K562 (cell line): Measurements from ENCODE around the gene FGF2. TPM values are rescaled to one million over a fixed set of nuclear protein-coding genes. Genes with fewer than 3 reads are reported as not detected.

Experiments used
- ATAC-seq: fragments of 200-7000 bp; cut with Tn5 transposase; 3 replicates; pipeline ENCODE4 v1.9.1; 2020; ENCODE audit warnings: moderate library complexity
- BruUV-seq: library from RNA; stranded (reverse); fragments of 400-500 nt; replicated peaks from 2 replicates; lab custom pipeline; 2021; lab: Mats Ljungman, UMichigan
- CTCF ChIA-PET: fragments of 300-600 bp; formaldehyde crosslinking; extraction: SDS; loops from one replicate; lab custom pipeline; 2021; ENCODE audit warnings: low intra/inter-chr PET ratio; lab: Yijun Ruan, JAX
- POLR2A ChIA-PET: fragments of 300-600, 350-650 bp; sonication (Branson Sonifier 250); formaldehyde crosslinking; extraction: SDS; loops from one replicate; lab custom pipeline; 2021; ENCODE audit warnings: antibody characterized with exemption, inconsistent platforms; lab: Yijun Ruan, JAX
- DNase-seq, 4 experiments: peaks; one replicate each; pipeline versions ENCODE4 v3.0.0 to v3.0.0-alpha.2; 2011 to 2018; ENCODE audit warnings: low spot score in 3 of 4, mixed read lengths in 3 of 4; ENCODE audit errors: extremely low read depth in 1 of 4
- FAIRE-seq: peaks from 2 replicates; lab custom pipeline; 2011; peaks lifted over from hg19 to GRCh38; lab: Jason Lieb, UNC
- H2AFZ ChIP-seq: 2 replicates; pipeline ENCODE4 v1.6.0; 2011; ENCODE audit warnings: low read depth, low read length, control low read depth, inconsistent platforms
- H3K27ac ChIP-seq: fragments of 200-600 bp; 3 replicates; pipeline ENCODE4 v1.8.0; 2011; ENCODE audit warnings: low read depth, mild to moderate bottlenecking, control low read depth, inconsistent platforms, low read length, moderate library complexity, mixed read lengths; ENCODE audit errors: extremely low read depth
- H3K27me3 ChIP-seq, 2 experiments: fragments of 300-600 bp in 1 of 2; 2 replicates in 1 of 2; 3 replicates in 1 of 2; pipeline versions ENCODE4 v1.6.0 to v1.8.0; 2011; ENCODE audit warnings: inconsistent platforms in 2 of 2, low read length in 2 of 2, mild to moderate bottlenecking in 1 of 2, mixed read lengths in 1 of 2, moderate library complexity in 1 of 2; ENCODE audit not compliant: control insufficient read depth in 2 of 2, insufficient read depth in 2 of 2
- H3K36me3 ChIP-seq: fragments of 300-600 bp; 3 replicates; pipeline ENCODE4 v1.8.0; 2011; ENCODE audit warnings: mild to moderate bottlenecking, low read length, inconsistent platforms; ENCODE audit not compliant: control insufficient read depth, insufficient read depth
- H3K4me1 ChIP-seq, 2 experiments: fragments of 200-600 bp in 1 of 2; replicated peaks in 1 of 2; 2 replicates in 1 of 2; 3 replicates in 1 of 2; pipeline versions ENCODE4 v1.5.1 to v1.8.0; 2011; ENCODE audit warnings: inconsistent platforms in 2 of 2, low read length in 2 of 2, mild to moderate bottlenecking in 1 of 2, mixed read lengths in 1 of 2, moderate library complexity in 1 of 2; ENCODE audit not compliant: control insufficient read depth in 2 of 2, insufficient read depth in 2 of 2
- H3K4me2 ChIP-seq: 2 replicates; pipeline ENCODE4 v1.6.1; 2011; ENCODE audit warnings: low read length, control low read depth, inconsistent platforms, mixed read lengths; ENCODE audit not compliant: insufficient read depth
- H3K4me3 ChIP-seq: fragments of 200-600 bp; sonication (generic), shearing (Covaris generic); 2 replicates; pipeline ENCODE4 v1.5.1; 2016; ENCODE audit warnings: control low read depth, inconsistent platforms
- H3K79me2 ChIP-seq: fragments of 200-600 bp; 3 replicates; pipeline ENCODE4 v1.8.0; 2011; ENCODE audit warnings: low read length, inconsistent platforms; ENCODE audit not compliant: control insufficient read depth, insufficient read depth
- H3K9ac ChIP-seq, 2 experiments: 2 replicates each; pipeline versions ENCODE4 v1.6.0 to v1.6.1; 2011; ENCODE audit warnings: low read depth in 2 of 2, low read length in 2 of 2, control low read depth in 1 of 2, inconsistent platforms in 1 of 2, mild to moderate bottlenecking in 1 of 2, mixed read lengths in 1 of 2; ENCODE audit not compliant: insufficient read depth in 1 of 2
- H3K9me1 ChIP-seq: one replicate; pipeline ENCODE4 v1.6.0; 2011; ENCODE audit warnings: inconsistent platforms, mild to moderate bottlenecking, low read length, moderate library complexity; ENCODE audit not compliant: control insufficient read depth, insufficient read depth
- H3K9me3 ChIP-seq: replicated peaks from 2 replicates; pipeline ENCODE4 v1.5.1; 2011; ENCODE audit warnings: low read depth, low read length, inconsistent platforms; ENCODE audit not compliant: control insufficient read depth, insufficient read depth
- H4K20me1 ChIP-seq: replicated peaks from 2 replicates; pipeline ENCODE4 v1.6.1; 2011; ENCODE audit warnings: low read length, inconsistent platforms, mixed read lengths; ENCODE audit not compliant: control insufficient read depth, insufficient read depth
- BCLAF1 ChIP-seq, 2 experiments: fragments of 450-650 bp in 1 of 2; IDR thresholded peaks; 2 replicates each; pipeline ENCODE4 v1.6.1; 2011 to 2017; ENCODE audit warnings: low read depth in 2 of 2, antibody characterized with exemption in 1 of 2, borderline replicate concordance in 1 of 2, low read length in 1 of 2, mild to moderate bottlenecking in 1 of 2, mixed read lengths in 1 of 2; ENCODE audit not compliant: control insufficient read depth in 1 of 2
- IFI16 ChIP-seq: fragments of 250-450 bp; sonication (Bioruptor Pico); IDR thresholded peaks from 2 replicates; pipeline ENCODE4 v2.1.2; 2022; ENCODE audit warnings: mild to moderate bottlenecking, inconsistent platforms
- NFIX ChIP-seq: fragments of 250-450 bp; sonication (Bioruptor Pico); IDR thresholded peaks from 2 replicates; pipeline ENCODE4 v1.4.0; 2020; ENCODE audit warnings: low read depth, mild to moderate bottlenecking, moderate library complexity
- SPI1 ChIP-seq: IDR thresholded peaks from 2 replicates; pipeline ENCODE4 v1.6.1; 2011; ENCODE audit warnings: low read depth, low read length, control low read depth, borderline replicate concordance
- ZEB2 ChIP-seq: fragments of 450-650 bp; IDR thresholded peaks from 2 replicates; pipeline ENCODE4 v1.6.1; 2016
- ZFP36 ChIP-seq: fragments of 150-350 bp; IDR thresholded peaks from 2 replicates; pipeline ENCODE4 v1.6.1; 2018; ENCODE audit warnings: low read length, low read depth; ENCODE audit not compliant: partially characterized antibody
- ZNF184 ChIP-seq: sonication (generic); formaldehyde crosslinking; IDR thresholded peaks from 2 replicates; pipeline ENCODE4 v1.5.0; 2020; ENCODE audit warnings: missing genetic modification reagents
- ZNF212 ChIP-seq: fragments of 450-650 bp; formaldehyde crosslinking; IDR thresholded peaks from 2 replicates; pipeline ENCODE4 v1.4.0; 2020; ENCODE audit warnings: mild to moderate bottlenecking
- ZNF668 ChIP-seq: fragments of 250-450 bp; sonication (Bioruptor Pico); IDR thresholded peaks from 2 replicates; pipeline ENCODE4 v1.8.0; 2022; ENCODE audit warnings: mild to moderate bottlenecking, inconsistent platforms
- ZNF778 ChIP-seq: fragments of 450-650 bp; formaldehyde crosslinking; IDR thresholded peaks from 2 replicates; pipeline ENCODE4 v1.4.0; 2020; ENCODE audit warnings: mild to moderate bottlenecking, moderate library complexity
- ZSCAN29 ChIP-seq: fragments of 450-650 bp; IDR thresholded peaks from 2 replicates; pipeline ENCODE4 v1.6.1; 2017
- WGBS: fragments of 100-300 bp; shearing (Covaris generic); methylation state at CpG from one replicate; pipeline ENCODE4 v1.1.6; 2016; ENCODE audit warnings: low coverage, mixed read lengths; ENCODE audit not compliant: insufficient coverage; ENCODE audit errors: missing lambda C conversion rate; 5-methylcytosine and 5-hydroxymethylcytosine counted together
- in situ Hi-C: fragments of 300-500 bp; cut with MboI; formaldehyde crosslinking; loops from 4 replicates; pipeline ENCODE4 v1.15.0; 2018; ENCODE audit warnings: inconsistent platforms, mixed read lengths
- intact Hi-C: fragments of 100-400 bp; cut with micrococcal nuclease; formaldehyde crosslinking; loops from 2 replicates; pipeline ENCODE4 v1.14.2; 2022
- polyA plus RNA-seq, 8 experiments: library from polyadenylated mRNA; depleted of rRNA in 4 of 8; stranded (reverse) in 5 of 8; unstranded in 3 of 8; fragments of >200 nt; fragmentation: Nextera tagmentation in 2 of 8; fragmentation: Illumina TruSeq in 1 of 8; extraction: Ambion mirVana in 2 of 8; extraction: Trizol in 1 of 8; gene quantifications; 2 replicates each; pipeline versions ENCODE4 v1.2.1 to v1.2.3, GENCODE V29; 2011 to 2014; ENCODE audit warnings: inconsistent platforms in 1 of 8, missing spikeins in 1 of 8
- total RNA-seq, 7 experiments: library from RNA; depleted of rRNA in 6 of 7; stranded (reverse); fragments of >200 nt in 6 of 7; fragmentation: Illumina TruSeq in 2 of 7; extraction: Trizol in 2 of 7; gene quantifications; 2 replicates each; pipeline versions ENCODE4 v1.2.1 to v1.2.3, GENCODE V29; 2011 to 2021; ENCODE audit warnings: low replicate concordance in 1 of 7
- TF ChIP-seq, protein P1 (sequence below), 2 experiments: fragments of 450-650 bp; IDR thresholded peaks; 2 replicates each; pipeline ENCODE4 v1.6.1; 2016; ENCODE audit warnings: mild to moderate bottlenecking in 2 of 2, borderline replicate concordance in 1 of 2, low read depth in 1 of 2, moderate library complexity in 1 of 2

The FGF2 gene
- total and polyA plus RNA-seq, 9 of the 15 experiments (the other 6 are each of a cell fraction or from before 2014, with no cell fraction given) = 2.5 to 19.4 (median 9.2) TPM

DNA sequence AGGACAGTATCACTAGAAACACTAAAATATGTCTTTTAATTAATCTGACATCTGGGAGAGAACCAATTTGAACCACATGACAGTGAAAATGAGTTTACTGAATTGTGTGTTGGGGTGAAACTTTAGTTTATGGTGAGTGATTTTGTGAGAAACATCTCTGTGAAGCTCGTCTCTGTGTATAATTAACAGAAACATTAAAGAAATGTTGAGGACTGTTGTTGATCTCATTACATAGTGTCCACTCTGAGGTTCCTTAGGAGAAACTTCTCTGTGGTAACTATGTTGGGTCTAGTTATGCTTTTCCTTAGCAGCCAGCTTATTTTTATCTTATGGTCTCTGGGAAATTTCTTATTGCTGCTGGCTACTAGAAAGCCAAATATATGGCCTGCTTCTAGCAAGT is 15.8 kb downstream of the FGF2 start:
- DNase-seq = no peak
- H3K27ac ChIP-seq = no peak overlapping the region
- no peak for FAIRE-seq
- no peak overlapping the region for H3K9ac ChIP-seq
- no peaks in the 10 kb centered on the region for H3K9me3 ChIP-seq
- CTCF ChIA-PET = no interaction called here
- no peak overlapping the region for H3K4me3 ChIP-seq
- POLR2A ChIA-PET = no interaction called here
- no peaks in the 10 kb centered on the region for H3K9me1 ChIP-seq
- no TSS peak for BruUV-seq
- H4K20me1 ChIP-seq = no peaks in the 10 kb centered on the region
- H3K27me3 ChIP-seq = no peaks in the 10 kb centered on the region
- no peak overlapping the region for H2AFZ ChIP-seq
- WGBS = 76% methylated on average over 1 of the region's 1 CpG
- no peak overlapping the region for H3K4me2 ChIP-seq
- in situ Hi-C loops = no loop called here
- peaks cover 28% of the 10 kb centered on the region for H3K36me3 ChIP-seq
- no peak for ATAC-seq
- intact Hi-C loops = no loop called here
- peaks cover 0 to 2% of the 10 kb centered on the region in 2 experiments; a peak in 2 of 5 replicates for H3K4me1 ChIP-seq
- peaks cover 17% of the 10 kb centered on the region; the same call in 2 of the 3 replicates for H3K79me2 ChIP-seq
- TF ChIP-seq ZNF184 (CRISPR knock-in tag) = no peak
- no peak for TF ChIP-seq ZNF668 (CRISPR knock-in tag)
- TF ChIP-seq BCLAF1 (IDR thresholded peaks at IDR 0.05; ENCODE audit: borderline replicate concordance in 1 of 2, control insufficient read depth in 1 of 2, low read depth in 2 of 2, low read length in 1 of 2) = no peak
- TF ChIP-seq NFIX (CRISPR knock-in tag) = no peak
- no peak for TF ChIP-seq IFI16 (CRISPR knock-in tag)
- TF ChIP-seq ZFP36 = no peak
- TF ChIP-seq SPI1 = no peak
- no peak for TF ChIP-seq ZSCAN29
- no peak for TF ChIP-seq ZNF212
- TF ChIP-seq, protein P1, sequence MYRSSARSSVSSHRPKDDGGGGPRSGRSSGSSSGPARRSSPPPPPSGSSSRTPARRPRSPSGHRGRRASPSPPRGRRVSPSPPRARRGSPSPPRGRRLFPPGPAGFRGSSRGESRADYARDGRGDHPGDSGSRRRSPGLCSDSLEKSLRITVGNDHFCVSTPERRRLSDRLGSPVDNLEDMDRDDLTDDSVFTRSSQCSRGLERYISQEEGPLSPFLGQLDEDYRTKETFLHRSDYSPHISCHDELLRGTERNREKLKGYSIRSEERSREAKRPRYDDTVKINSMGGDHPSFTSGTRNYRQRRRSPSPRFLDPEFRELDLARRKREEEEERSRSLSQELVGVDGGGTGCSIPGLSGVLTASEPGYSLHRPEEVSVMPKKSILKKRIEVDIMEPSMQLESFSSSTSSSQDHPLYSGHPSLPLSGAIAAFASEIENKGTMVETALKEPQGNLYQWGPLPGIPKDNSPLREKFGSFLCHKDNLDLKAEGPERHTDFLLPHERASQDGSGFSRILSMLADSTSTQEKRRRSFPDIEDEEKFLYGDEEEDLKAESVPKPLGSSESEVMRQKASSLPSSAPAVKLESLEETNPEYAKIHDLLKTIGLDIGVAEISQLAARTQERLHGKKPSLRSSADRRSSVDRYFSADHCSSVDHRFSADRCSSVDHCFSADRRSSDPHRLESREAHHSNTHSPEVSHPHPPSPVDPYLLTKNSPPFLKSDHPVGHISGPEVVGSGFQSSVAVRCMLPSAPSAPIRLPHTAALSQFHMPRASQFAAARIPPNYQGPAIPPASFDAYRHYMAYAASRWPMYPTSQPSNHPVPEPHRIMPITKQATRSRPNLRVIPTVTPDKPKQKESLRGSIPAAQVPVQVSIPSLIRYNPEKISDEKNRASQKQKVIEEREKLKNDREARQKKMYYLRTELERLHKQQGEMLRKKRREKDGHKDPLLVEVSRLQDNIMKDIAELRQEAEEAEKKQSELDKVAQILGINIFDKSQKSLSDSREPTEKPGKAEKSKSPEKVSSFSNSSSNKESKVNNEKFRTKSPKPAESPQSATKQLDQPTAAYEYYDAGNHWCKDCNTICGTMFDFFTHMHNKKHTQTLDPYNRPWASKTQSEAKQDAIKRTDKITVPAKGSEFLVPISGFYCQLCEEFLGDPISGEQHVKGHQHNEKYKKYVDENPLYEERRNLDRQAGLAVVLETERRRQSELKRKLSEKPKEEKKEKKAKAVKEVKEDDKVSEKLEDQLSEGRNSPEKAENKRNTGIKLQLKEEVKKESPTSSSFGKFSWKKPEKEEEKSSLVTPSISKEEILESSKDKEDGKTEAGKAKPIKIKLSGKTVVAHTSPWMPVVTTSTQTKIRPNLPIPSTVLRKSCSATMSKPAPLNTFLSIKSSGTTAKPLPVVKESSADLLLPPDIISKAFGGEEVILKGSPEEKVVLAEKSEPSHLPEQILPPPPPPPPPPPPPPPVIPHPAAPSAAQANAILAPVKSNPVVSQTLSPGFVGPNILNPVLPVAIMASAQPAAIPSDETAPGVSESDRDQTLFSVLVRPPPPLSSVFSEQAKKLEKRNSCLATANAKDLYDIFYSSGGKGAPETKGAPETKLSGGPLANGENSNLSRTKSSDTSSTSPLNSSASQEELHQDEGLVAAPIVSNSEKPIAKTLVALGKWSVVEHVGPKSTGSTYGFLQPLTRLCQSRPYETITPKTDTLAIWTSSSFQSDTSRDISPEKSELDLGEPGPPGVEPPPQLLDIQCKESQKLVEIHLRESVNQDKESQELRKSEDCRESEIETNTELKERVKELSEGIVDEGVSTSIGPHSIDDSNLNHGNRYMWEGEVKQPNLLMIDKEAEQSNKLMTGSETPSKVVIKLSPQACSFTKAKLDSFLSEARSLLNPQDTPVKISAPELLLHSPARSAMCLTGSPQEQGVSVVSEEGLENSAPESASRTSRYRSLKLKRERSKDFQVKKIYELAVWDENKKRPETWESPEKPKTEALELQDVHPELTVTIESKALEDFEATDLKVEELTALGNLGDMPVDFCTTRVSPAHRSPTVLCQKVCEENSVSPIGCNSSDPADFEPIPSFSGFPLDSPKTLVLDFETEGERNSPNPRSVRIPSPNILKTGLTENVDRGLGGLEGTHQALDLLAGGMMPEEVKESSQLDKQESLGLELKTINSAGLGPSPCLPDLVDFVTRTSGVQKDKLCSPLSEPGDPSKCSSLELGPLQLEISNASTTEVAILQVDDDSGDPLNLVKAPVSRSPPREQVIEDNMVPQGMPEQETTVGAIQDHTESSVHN (IDR thresholded peaks at IDR 0.05; ENCODE audit: borderline replicate concordance in 1 of 2, low read depth in 1 of 2) = no peak
- no peak for TF ChIP-seq ZNF778 (CRISPR knock-in tag)
- TF ChIP-seq ZEB2 = no peak
